Small intestine (tissue), 7 donors: Measurements from ENCODE around the gene ZBTB18. TPM values are rescaled to one million over a fixed set of nuclear protein-coding genes. Genes with fewer than 3 reads are reported as not detected.
"Not testable (repeated sequence)": the region's sequence is repeated elsewhere in the genome, so short reads cannot be mapped to it uniquely, and the experiment has no call there.

Experiments used
- DNase-seq, 2 donors: peaks; one replicate each; pipeline versions ENCODE4 v3.0.0 to v3.0.0-alpha.2; 2013
- FAIRE-seq: peaks from 2 replicates; lab custom pipeline; 2012; peaks lifted over from hg19 to GRCh38; lab: Jason Lieb, UNC
- H3K27ac ChIP-seq, 3 donors: one replicate each; pipeline ENCODE4 v1.5.1; 2013; ENCODE audit warnings: low read length in 2 of 3, mild to moderate bottlenecking in 2 of 3, control low read depth in 1 of 3, inconsistent platforms in 1 of 3, low read depth in 1 of 3, moderate library complexity in 1 of 3
- H3K27me3 ChIP-seq, 3 donors: one replicate each; pipeline ENCODE4 v1.6.1; 2013; ENCODE audit warnings: low read length in 3 of 3, inconsistent platforms in 1 of 3; ENCODE audit not compliant: control insufficient read depth in 3 of 3, insufficient read depth in 3 of 3
- H3K36me3 ChIP-seq, 3 donors: one replicate each; pipeline ENCODE4 v1.6.1; 2013; ENCODE audit warnings: low read length in 3 of 3, inconsistent platforms in 1 of 3, low read depth in 1 of 3, mild to moderate bottlenecking in 1 of 3, moderate library complexity in 1 of 3; ENCODE audit not compliant: control insufficient read depth in 3 of 3, insufficient read depth in 2 of 3
- H3K4me1 ChIP-seq, 3 donors: one replicate each; pipeline ENCODE4 v1.6.1; 2013; ENCODE audit warnings: low read length in 2 of 3, inconsistent platforms in 1 of 3, low read depth in 1 of 3, mild to moderate bottlenecking in 1 of 3, moderate library complexity in 1 of 3; ENCODE audit not compliant: control insufficient read depth in 3 of 3, insufficient read depth in 2 of 3
- H3K4me3 ChIP-seq, 3 donors: one replicate each; pipeline ENCODE4 v1.5.1; 2013; ENCODE audit warnings: low read length in 3 of 3, control low read depth in 1 of 3, inconsistent platforms in 1 of 3, low read depth in 1 of 3, mild to moderate bottlenecking in 1 of 3, moderate library complexity in 1 of 3
- H3K9me3 ChIP-seq, 2 donors: one replicate each; pipeline ENCODE4 v1.6.1; 2013; ENCODE audit warnings: low read depth in 1 of 2, low read length in 1 of 2; ENCODE audit not compliant: control insufficient read depth in 2 of 2, insufficient read depth in 1 of 2
- WGBS, 3 donors: extraction: QIAGEN DNeasy Blood & Tissue Kit; methylation state at CpG; one replicate each; pipeline ENCODE4 v1.1.7; 2013; 5-methylcytosine and 5-hydroxymethylcytosine counted together
- polyA plus RNA-seq, 4 donors: library from polyadenylated mRNA; stranded (reverse) in 3 of 4; unstranded in 1 of 4; fragments of 200-250 nt in 3 of 4; fragments of 120-200 nt in 1 of 4; gene quantifications; one replicate each; pipeline versions ENCODE4 v1.2.1 to v1.2.3, GENCODE V29; 2013
- donor health status: healthy with polysubstance abuse.
- donor health status: control.
- donor health status: control.
- donor health status: Bipolar disorder and iron deficiency.
- donor health status: healthy.

Gene ZBTB18
- polyA plus RNA-seq, 4 donors, result 6.2 to 18.4 (median 12.7) TPM

- WGBS, 3 donors, result 0 to 93% (median 8%) methylated on average over 1 of the region's 1 CpG
- no peaks in the 10 kb centered on the region for H3K36me3 ChIP-seq
- H3K27me3 ChIP-seq, result no peaks in the 10 kb centered on the region
- H3K9me3 ChIP-seq, result no peaks in the 10 kb centered on the region
- DNase-seq (no peak), FAIRE-seq (no peak)
- peaks cover 0 to 7% (median 0%) of the 10 kb centered on the region in 3 donors for H3K4me1 ChIP-seq
- H3K27ac ChIP-seq, result no peak overlapping the region
- no peak overlapping the region for H3K4me3 ChIP-seq
Measured at GRCh38 chr1:244044423-244044822, 6.7 kb upstream of the ZBTB18 start.

DNA sequence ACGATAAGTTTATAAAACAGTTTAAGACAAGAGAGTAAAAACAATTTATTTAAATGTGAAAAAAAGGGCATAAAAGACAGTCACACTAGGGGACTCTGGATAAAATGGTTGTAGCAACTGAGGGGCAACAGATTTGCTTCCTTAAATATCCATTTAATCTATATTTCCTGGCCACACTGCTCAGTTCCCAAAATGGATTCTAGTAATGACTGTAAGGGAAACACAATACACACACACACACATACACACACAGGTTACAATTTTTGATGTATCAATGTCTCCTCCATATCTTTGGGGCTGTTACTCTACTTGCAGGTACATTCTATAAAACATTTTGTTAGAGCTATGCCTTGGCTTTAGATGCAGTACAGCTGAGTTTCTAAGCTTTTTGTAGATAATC lies 4.8 kb upstream of the ZBTB18 start:
- 82 to 88% (median 87%) methylated on average over 1 of the region's 1 CpG for WGBS, 3 donors
- not testable (repeated sequence) for H3K9me3 ChIP-seq, H3K4me3 ChIP-seq, DNase-seq, FAIRE-seq, H3K36me3 ChIP-seq, H3K27me3 ChIP-seq
- Histone ChIP-seq H3K27ac (peak overlapping the region in 1 of 3 donors; percentile 100), H3K4me1 (peaks cover 0 to 14% (median 2%) of the 10 kb centered on the region in 3 donors)

- Histone ChIP-seq H3K27me3 (no peaks in the 10 kb centered on the region), H3K4me3 (peak overlapping the region; percentile 58 to 95 (median 89)), H3K36me3 (no peaks in the 10 kb centered on the region), H3K4me1 (peaks cover 0 to 16% (median 2%) of the 10 kb centered on the region in 3 donors), H3K9me3 (no peaks in the 10 kb centered on the region), H3K27ac (peak overlapping the region; percentile 98 to 100 (median 100))
- no peak for FAIRE-seq
- peak; percentile 74 to 78 for DNase-seq
- 2 to 11% (median 7%) methylated on average over 13 of the region's 13 CpGs for WGBS, 3 donors
Measured at GRCh38 chr1:244046907-244047611, 4.0 kb upstream of the ZBTB18 start.

GRCh38 chr1:244047621-244048255 lies 3.3 kb upstream of the ZBTB18 start:
- no peak for FAIRE-seq
- Histone ChIP-seq H3K4me1 (peaks cover 0 to 21% (median 2%) of the 10 kb centered on the region in 3 donors), H3K36me3 (no peaks in the 10 kb centered on the region), H3K27me3 (no peaks in the 10 kb centered on the region), H3K27ac (peak overlapping the region; percentile 98 to 100 (median 100)), H3K9me3 (no peaks in the 10 kb centered on the region), H3K4me3 (peak overlapping the region; percentile 58 to 95 (median 89))
- peak in 1 of 2 donors; percentile 86 for DNase-seq
- 0 to 1% (median 0%) methylated on average over 44 to 54 of the region's 54 CpGs for WGBS, 3 donors

- peak; percentile 99 to 100 for DNase-seq
- peaks cover 0 to 2% (median 0%) of the 10 kb centered on the region in 3 donors for H3K36me3 ChIP-seq
- peak overlapping the region; percentile 89 to 97 (median 95) for H3K4me3 ChIP-seq
- no peaks in the 10 kb centered on the region for H3K27me3 ChIP-seq
- H3K4me1 ChIP-seq, result peaks cover 0 to 21% (median 2%) of the 10 kb centered on the region in 3 donors
- no peak for FAIRE-seq
- peak overlapping the region in 2 of 3 donors; percentile 98 to 100 for H3K27ac ChIP-seq
- 0 to 1% (median 1%) methylated on average over 13 to 98 of the region's 109 CpGs for WGBS, 3 donors
- no peaks in the 10 kb centered on the region for H3K9me3 ChIP-seq
Measured at GRCh38 chr1:244048256-244049161, 2.6 kb upstream of the ZBTB18 start.

GRCh38 chr1:244049162-244050013 lies 1.7 kb upstream of the ZBTB18 start:
- Histone ChIP-seq H3K4me3 (peak overlapping the region; percentile 81 to 97 (median 89)), H3K27ac (peak overlapping the region; percentile 56 to 87 (median 77)), H3K9me3 (no peaks in the 10 kb centered on the region), H3K4me1 (peaks cover 0 to 21% (median 2%) of the 10 kb centered on the region in 3 donors), H3K36me3 (peaks cover 3 to 6% (median 4%) of the 10 kb centered on the region in 3 donors), H3K27me3 (no peaks in the 10 kb centered on the region)
- FAIRE-seq, result no peak
- WGBS, 3 donors, result 1% methylated on average over 30 to 76 of the region's 76 CpGs
- peak; percentile 53 to 60 for DNase-seq

DNA sequence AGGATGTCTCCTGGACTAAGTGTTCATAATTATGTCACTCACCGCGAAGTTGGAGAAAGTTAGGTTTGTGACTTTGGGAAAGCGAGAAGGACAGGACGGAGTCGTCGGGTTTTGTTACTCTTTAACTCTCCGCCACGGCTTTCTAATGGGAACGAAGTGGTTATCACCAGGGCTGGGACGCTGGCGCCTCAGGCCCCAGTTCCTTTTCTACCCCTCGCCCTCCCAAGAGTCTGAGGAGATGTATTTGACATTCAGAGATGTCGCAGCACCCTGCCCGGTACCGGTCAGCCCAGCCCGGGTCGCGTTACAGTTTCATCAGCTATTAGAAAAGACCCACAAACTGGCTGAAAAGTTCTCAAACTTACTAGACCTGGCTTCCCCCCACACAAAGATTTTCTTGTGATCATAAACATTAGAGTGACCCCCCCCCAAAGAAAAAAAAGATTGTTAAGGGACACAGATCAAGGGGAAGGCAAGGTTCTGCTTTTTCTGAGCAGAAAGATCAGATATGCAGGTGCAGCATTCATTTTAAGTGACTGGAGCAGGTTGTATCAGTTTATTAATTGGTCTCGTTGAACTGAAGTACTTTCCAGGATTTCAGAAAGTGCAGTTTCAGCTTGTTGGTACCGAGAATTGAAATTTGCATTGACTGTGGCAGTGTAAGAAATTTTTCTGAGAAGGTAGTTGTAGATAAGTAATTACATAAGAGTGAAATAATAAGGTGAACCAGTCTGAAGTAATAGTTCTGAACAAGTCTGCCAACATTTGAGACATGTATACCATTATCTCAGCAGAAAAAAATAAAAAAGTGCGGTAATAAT lies 859 bp upstream of the ZBTB18 start:
- 2 to 17% (median 7%) methylated on average over 21 of the region's 21 CpGs for whole genome bisulfite sequencing, 3 donors
- Histone ChIP-seq H3K27ac (peak overlapping the region; percentile 56 to 87 (median 77)), H3K36me3 (peaks cover 4 to 12% (median 6%) of the 10 kb centered on the region in 3 donors), H3K4me1 (peaks cover 0 to 21% (median 2%) of the 10 kb centered on the region in 3 donors), H3K4me3 (peak overlapping the region; percentile 81 to 97 (median 89)), H3K27me3 (no peaks in the 10 kb centered on the region), H3K9me3 (no peaks in the 10 kb centered on the region)
- DNase-seq (peak; percentile 25 to 64), FAIRE-seq (no peak)
